Stimulated activated CD8-positive, alpha-beta memory T cell treated with anti-CD3 and anti-CD28 coated beads, Interleukin-12 subunit alpha, Interleukin-12 subunit beta, amount 100 ng/mL, for 24 hours (primary cell): Measurements from ENCODE around the gene LPP.
"Not testable (repeated sequence)": the region's sequence is repeated elsewhere in the genome, so short reads cannot be mapped to it uniquely, and the experiment has no call there.

ENCODE experiments used
- DNase-seq: peaks from one replicate; pipeline ENCODE4 v3.0.0-alpha.2; 2020; ENCODE audit errors: extremely low read depth

LPP gene

DNA sequence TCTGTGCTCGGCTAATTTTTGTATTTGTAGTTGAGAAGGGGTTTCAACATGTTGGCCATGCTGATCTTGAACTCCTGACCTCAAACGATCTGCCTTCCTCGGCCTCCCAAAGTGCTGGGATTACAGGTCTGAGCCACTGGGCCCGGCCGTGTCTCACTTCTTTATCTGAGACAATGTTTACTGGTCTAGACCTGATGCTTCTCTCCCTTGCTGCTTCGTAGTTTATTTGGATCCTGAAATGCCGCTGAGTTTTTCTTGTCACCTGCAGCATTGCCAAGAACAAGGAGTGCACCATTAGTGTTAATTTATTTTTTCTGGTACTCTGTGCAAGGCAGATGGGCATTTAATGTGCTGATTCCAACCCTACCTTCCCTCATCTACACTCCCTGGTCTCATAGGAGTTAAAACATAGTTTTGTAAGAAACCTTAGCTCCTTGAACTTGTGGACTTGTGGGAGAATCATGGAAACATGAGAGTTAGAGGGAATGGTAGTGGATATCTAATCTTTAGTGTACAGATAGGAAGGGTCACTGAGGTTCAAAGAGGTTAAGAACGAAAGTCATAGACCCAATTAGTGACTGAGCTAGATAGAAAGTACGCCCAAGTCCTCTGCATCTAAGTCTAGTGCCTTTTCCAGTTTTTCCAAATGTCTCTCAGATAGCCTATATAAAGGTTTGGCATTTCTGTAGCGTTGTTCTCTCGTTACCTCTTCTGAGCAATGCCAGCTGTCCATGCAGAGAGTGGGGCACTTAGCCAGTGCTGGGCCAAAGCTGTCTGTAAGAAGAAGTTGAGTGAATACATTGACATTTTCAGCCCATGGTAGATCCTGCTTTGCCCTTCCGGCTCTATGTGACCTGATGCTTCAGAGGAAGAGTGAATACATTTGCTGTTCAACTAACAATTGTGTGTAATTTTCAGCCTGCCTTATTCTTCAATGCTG lies 244.1 kb downstream of the LPP start:
- no peak for DNase-seq

DNA sequence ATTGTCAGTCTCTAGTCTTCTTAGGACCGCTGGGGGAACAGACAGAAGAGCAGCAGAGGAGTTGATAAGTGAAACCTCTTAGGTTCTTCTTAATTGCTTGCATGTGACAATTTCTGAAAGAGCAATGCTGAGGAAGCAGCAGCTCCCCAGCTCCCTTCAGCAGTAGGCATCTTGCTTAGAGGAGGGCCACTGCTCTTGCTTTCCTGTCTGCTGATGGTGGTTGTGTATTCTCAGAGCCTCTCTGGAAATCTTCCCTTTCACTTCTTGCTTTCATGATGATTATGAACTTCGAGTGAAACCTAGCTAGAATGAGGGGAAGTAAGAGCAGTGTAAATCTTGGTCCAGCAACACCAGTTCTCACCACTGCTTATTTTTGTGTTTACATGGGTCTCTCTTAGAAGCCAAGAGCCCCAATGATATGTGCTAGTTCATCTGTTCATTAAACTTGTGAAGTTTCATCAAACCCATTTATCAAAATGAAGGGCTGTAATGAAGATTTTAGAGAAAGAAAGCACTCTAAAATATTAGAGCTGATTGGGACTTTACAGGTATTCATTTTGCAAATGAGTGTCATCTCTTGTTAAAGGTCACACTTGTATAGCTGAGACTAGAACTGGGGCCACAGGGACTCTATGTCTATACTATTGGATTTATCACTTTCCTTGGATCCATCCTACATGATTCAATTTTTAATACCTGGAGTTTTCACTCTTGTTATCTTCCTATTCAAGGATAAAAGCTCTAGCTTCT lies 246.7 kb downstream of the LPP start:
- no peak for DNase-seq

DNA sequence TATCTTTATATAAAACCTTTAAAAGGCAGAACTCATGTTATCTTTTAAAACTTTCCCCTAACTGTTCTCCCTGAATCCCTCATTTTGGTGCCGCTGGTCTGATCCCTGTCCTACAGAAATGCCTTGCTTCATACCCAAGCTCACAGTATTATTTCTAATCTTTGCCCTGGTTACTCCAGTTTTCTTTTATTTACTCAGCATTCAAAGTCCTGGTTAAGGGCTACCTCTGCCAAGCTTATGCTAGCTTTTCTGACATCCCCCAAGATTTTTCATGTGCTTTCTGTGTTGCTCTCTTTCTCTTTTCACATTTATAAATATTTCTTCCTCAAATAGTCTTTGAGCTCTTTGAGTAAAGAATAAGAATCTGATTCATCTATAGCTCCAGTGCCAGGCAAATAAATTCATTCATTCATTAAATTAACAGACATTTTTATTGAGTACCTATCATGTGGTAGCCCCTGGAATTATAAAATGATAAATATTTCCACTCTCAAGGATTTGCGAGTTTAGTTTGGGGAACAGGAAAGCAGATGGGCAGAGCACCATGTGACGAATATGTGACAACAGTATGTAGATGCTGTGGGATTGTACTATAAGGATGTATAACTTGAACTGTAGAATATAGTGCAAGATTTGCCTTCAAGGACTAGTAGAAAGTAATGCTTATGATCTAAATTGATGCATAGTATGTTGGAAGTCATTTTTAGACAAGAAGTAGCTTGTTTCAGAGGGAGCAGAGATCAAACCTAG lies 247.5 kb downstream of the LPP start:
- no peak for DNase-seq

DNA sequence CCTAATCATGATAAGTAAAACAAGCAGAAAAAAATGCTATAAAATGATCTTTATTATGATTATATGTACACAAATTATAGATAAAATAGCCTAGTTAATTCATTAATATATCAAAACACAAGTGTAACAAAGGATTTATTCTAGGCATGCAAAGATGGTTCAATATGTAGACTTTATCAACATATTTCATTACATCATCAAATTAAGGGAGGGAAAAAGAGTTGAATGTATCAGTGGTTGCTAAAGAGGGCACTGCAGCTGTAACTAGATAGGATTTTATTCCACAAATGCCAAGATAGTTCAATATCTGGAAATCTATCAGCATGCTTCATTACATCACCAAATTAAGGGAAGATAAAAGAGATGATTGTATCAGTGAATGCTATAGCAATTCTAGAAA lies 248.3 kb downstream of the LPP start:
- no peak for DNase-seq

DNA sequence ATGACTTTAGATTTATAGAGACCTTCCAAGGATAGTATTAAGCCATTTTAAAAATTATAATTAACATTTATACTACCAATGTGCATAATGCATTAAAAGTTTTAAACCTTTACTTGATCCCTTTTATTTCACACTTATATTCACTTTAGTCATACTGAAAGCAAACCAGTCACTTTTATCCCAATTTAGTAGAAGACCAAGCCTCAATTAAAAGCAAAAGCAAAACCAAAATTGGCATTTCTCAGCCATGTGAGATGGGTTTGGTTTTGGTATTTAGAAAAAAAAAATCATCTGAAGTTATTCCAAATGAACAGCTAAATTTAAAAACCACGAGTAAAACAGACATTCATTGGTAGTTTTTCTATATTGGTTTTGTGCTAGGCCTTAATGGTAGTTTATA lies 249.4 kb downstream of the LPP start:
- no peak for DNase-seq

DNA sequence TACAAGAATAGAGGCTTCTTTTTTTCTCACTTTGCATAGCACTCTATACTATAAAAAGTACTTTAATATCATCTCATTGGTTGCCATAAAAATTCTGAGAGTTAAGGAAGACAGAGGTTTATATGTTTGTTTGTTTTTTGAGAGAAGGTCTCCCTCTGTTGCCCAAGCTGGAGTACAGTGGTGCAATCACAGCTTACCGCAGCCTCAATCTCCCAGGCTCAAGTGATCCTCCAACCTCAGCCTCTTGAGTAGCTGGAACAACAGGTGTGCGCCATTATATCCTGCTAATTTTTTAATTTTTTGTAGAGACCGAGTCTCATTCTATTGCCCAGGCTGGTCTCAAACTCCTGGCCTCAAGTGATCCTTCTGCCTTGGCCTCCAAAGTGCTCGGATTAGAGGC lies 250.2 kb downstream of the LPP start:
- no peak for DNase-seq

DNA sequence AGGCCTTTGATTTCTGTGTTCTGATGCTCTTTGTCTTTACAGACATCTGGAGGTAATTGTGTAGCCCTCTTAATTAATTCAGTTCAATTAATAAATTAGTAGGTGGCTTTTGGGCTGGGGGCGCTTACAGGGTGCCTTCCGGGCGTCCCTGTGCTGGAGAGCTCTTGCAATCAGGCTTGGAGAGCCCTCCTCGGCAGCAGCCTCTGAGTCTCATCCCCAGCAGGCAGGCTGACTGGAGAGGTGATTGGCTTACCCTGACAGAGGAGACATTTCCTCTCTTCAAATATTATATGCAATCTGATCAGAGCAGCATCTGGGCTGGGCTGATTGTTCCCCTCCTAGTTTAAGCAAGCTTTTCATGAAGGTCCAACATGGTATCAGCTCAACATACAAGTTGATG lies 250.7 kb downstream of the LPP start:
- no peak for DNase-seq

DNA sequence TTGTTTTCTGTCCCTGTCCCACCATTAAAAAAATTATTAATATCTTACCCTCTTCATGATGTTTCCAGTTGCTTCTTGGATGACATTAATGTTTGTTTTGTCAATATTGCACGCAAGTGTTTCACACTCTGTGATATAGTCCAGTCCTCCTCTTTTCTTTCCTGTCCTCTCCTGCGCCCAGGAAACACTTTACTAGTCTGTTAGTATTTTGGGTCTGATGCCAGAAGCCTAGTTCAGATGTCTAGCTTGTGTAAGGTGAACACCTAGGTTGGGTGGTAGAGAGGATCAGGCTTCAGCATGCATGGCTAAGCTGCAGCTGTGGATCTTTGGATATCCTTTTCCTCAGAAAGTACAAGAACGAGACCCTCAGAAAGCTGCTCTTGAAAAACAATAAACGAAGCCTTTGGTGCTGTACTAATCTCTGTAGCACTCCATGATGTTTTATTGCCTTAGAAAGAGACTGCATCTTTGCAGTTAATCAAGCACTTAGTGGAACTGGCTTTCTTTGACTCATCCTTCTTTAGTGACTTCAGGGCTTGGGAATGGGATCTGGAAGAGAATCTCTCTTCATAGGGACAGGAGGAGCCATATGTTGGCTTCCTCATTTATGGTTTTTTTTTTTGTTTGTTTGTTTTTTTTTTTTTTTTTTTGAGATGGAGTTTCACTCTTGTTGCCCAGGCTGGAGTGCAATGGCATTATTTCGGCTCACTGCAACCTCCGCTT lies 253.4 kb downstream of the LPP start:
- no peak for DNase-seq

DNA sequence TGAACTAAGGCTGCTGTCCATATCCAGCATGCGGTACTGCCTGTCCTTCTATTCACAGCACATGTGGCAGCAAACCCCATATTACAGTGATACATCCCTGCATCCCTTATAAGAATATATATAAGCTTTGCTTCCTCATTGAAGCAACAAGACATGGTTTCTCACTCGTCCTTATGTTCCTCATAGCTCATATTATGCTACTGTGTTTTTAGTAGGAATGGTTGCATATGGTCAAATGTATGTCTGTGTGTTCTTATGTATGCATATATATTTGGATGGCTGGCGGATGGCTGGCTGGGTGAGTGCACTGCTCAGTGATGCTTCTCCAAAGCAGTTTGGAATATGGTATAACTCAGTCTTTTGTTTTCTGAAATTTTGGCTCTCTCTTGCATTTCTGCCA lies 254.9 kb downstream of the LPP start:
- DNase-seq = no peak

DNA sequence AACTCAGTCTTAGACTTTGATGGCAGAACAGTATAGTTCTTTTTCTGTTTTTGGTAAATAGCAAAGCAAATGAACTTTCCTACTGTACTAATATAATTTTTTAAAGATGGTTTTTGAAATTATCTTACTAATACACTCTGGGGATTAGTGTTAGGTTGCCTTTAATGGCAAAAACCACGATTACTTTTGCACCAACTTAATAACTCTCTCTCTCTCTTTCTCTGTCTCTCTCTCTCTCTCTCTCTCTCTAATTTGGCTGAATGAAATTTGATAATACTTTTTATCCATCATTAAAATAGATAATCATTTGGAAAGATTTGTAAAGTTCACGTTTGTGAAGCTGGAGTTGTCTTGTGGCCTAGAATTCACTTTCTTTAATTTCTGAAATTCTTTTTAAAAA lies 257.8 kb downstream of the LPP start:
- no peak for DNase-seq

DNA sequence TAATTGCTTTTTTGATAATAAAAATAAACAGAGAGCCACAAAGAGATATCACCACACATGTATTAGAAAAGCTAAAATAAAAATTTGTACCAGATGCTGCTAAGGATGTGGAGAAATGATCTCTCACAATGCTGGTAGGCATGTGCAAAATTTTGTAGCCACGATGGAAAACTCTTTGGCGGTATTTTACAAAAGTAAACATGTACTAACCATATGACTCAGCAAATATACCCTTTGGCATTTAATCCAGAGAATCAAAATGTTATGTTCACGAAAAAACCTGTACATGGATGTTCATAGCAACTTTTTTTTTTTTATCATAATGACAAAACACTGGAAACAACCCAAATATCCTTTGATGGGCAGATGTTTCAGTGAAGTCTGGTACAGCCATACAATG lies 261.2 kb downstream of the LPP start:
- no peak for DNase-seq

DNA sequence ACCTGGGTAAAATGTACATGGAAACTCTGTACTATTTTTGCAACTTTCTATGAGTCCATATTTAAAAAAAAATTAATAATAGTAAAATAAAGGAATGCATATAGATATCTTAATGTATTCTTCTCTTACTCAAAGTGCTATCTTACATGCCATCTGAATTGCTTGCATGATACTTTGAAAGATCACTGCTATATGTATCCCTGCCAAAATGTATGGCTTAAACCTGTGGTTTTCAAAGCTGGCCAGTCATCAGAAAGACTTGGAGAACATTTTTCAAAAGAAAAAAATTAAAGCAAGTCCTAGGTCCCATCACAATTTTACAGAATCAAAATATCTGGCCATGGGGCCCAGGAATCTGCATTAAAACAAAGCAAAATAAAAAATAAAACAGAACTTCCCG lies 262.1 kb downstream of the LPP start:
- DNase-seq = no peak

DNA sequence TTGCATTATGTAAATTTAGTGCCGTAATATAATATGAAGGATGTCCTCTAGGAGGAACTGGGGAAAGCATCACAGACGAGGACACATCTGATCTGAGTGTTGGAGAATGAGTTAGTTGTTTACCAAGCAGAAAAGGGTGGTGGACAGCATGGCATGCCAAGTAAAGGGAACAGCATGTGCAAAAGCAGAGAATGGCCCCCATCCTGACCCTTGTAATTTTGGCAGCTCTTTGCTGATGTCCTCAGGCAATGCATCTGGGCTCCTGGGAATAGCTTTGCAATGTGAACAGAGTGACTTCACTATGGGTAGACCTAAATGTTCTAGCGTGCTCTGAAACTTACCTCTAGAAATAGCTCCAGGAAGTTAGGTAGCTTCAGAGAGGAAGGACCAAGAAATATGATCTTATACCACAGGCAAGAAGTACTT lies 263.3 kb downstream of the LPP start:
- DNase-seq = no peak

DNA sequence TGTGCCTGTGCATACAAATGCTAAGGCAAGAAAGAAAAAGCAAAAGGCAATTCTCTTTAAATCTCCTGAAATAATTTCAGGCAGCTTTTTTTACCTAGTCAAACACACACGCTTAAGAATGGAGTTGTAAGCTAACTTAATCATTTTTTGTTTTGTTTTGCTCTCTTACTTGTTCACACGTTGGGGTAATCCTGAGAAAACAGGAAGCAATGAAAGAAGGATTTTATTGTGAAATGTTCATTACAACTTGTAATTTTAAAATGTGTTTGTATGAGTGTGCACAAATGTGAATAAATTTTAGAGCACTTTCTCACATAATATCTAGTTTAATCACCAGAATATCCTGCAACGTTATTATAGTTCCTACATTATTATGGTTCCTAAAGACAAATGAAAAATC lies 263.8 kb downstream of the LPP start:
- no peak for DNase-seq

DNA sequence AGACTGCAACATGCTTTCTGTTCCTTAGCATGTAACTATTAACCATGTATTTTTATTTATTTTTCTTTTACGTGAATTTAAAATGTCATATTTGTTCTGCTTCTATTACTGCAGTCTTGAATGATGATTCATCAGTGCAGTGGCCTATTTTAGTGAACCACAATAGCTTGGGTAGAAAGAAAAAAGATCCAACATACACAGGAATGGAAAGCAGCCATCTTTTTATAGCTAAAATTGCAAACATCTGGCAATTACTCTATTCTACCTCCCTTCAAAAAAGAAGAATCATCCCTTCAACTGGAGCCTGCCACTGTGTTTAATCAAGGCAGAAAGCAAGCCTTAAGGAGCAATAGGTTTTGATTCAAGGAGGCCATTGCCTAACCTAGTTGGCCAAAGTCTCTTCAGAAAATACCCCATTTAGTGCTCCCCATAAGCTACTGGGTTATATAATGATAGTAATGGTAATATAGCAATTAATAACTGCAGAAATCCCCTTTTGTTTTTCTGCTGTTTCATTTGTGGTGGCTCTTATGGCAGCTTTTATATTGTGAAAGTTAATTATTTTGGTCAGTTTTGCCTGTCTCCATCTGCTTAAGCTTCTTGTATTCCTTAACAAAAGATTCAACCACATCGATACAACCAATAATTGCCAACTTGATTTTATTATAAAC lies 267.3 kb downstream of the LPP start:
- DNase-seq = no peak

DNA sequence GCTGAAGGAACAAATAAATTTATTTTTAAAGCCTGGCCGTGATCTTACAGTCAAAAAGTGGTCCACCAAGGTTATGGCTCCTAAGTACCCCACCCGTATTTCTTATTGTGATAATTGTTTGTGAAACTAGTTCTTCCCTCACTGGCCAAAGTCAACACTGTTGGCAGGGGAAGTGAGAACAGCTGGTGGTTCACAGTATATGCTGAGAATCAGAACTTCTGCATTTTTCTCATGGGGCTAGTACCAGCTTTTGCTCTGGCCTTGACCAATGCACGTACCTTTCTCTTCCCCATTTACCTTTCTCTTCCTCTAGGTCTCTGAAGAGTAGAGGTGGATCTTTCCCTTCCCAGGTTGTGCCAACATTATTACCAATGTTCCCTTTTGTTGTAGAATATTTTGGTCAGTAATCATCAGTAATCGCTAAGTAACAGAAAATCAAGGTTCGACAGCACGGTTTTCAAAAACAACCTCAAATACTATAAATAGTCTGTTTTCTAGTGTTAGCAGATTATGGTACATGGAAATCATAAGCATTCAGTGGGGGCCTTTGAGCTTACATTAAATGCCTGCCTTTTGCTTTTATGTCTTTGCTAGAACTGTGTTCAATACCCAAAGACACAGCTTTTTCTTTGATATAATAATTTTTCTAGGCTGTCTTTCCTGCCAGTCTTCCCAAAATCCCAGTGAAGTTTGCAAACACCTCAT lies 268.0 kb downstream of the LPP start:
- no peak for DNase-seq

DNA sequence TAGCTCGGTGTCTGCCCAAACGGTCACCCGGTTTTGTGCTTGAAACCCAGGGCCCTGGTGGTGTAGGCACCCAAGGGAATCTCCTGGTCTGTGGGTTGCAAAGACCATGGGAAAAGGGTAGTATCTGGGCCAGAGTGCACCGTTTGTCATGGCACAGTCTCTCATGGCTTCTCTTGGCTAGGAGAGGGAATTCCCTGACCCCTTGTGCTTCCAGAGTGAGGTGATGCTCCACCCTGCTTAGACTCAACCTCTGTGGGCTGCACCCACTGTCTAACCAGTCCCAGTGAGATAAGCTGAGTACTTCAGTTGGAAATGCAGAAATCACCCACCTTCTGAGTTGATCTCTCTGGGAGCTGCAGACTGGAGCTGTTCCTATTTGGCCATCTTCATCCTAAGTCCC lies 274.0 kb downstream of the LPP start:
- not testable (repeated sequence) for DNase-seq

DNA sequence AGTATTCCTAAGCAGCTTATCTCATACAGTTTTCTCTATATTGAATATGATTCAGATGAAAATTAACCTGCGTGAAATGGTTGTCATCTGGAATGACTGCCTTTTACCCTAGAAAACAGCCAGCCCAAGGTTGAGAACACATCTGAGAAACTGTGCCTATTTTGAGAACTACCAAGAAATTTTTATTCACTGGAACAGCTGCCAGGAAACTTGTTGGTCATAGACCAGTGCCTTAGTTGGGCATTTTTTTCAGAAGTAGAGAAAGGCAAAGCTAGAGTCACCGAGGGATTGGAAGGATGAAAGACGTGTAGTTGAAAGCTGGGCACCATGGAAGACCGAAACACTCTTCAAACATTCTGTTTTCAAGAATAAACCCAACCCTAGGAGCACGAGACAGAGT lies 277.1 kb downstream of the LPP start:
- no peak for DNase-seq

DNA sequence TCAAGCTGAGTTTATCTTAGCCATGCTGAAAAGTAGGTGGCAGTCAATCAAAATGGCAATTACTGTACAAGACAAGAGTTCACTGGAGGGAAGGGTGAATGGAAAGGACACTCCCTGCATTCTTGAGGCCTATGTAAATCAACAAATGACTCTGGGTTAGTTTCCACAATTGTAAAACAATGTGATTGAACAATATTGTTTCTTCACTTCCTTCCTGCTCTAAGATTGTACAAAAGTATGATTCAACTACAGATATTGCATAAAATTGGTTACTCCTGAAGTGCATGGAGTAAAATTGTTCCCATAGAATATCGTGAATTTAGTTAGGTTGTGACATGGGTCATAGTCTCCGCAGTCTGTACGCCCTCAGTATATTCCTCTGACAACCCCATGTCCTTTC lies 277.6 kb downstream of the LPP start:
- no peak for DNase-seq

DNA sequence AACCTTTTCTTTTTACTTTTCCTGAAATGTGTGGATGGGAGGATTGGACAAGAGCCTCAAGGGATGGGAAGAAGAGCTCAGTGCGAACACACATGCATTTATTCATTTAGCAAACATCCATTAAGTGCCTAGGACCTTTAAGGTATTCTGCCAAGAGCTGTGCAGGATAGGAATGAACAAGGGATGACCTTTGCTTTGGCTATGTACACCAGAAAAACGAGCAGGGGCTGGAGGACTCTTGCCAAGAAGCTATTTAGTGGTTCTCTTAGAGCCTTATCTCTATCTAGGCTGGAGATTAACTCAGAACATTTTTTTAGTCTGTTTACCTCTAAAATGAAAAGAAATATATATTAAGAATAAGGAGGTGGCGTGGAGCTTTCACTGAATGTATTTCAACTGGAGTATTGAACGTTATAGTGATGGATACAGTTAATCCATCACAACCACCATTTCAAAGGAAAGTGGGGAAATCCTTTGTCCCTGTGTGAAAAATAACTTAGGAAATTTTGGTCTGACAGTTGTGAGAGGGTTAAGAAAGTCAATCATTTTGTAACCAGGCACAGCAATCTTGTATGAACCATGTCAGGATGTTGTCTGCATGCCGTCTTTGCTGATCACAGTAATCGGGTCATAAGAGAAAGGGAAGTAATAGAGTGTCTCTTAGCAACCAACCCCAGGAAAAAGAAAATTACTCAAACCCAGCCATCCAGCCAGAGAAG lies 279.0 kb downstream of the LPP start:
- DNase-seq = no peak
